Lung (tissue), 12 donors: ENCODE measurements around the gene SUSD5. TPM values are rescaled to one million over a fixed set of nuclear protein-coding genes. Genes with fewer than 3 reads are reported as not detected.
"Not testable (repeated sequence)": the region's sequence is repeated elsewhere in the genome, so short reads cannot be mapped to it uniquely, and the experiment has no call there.

Experiments used
- ATAC-seq: fragments of 200-7000 bp; cut with Tn5 transposase; one replicate; pipeline ENCODE4 v1.9.1; 2020; ENCODE audit warnings: moderate number of reproducible peaks; ENCODE audit not compliant: insufficient read depth, low FRiP score
- DNase-seq, 3 donors: peaks; one replicate each; pipeline ENCODE4 v3.0.0-alpha.2; 2013 to 2017
- H3K27ac ChIP-seq, 2 donors: one replicate each; pipeline ENCODE4 v1.5.1; 2013; ENCODE audit warnings: mild to moderate bottlenecking in 2 of 2, moderate library complexity in 2 of 2, control low read depth in 1 of 2, inconsistent platforms in 1 of 2, low read depth in 1 of 2, low read length in 1 of 2
- H3K27me3 ChIP-seq, 3 donors: one replicate each; pipeline ENCODE4 v1.5.1; 2013; ENCODE audit warnings: low read length in 2 of 3; ENCODE audit not compliant: control insufficient read depth in 3 of 3, insufficient read depth in 3 of 3
- H3K36me3 ChIP-seq, 4 donors: one replicate each; pipeline ENCODE4 v1.5.1; 2013; ENCODE audit warnings: low read length in 4 of 4, mild to moderate bottlenecking in 1 of 4, moderate library complexity in 1 of 4; ENCODE audit not compliant: control insufficient read depth in 4 of 4, insufficient read depth in 4 of 4
- H3K4me1 ChIP-seq, 5 donors: one replicate each; pipeline ENCODE4 v1.5.1; 2013; ENCODE audit warnings: low read length in 5 of 5, mild to moderate bottlenecking in 2 of 5, moderate library complexity in 1 of 5; ENCODE audit not compliant: control insufficient read depth in 5 of 5, insufficient read depth in 5 of 5
- H3K4me3 ChIP-seq: one replicate; pipeline ENCODE4 v1.5.1; 2013; ENCODE audit warnings: mild to moderate bottlenecking, control low read depth, moderate library complexity
- H3K9ac ChIP-seq, 2 donors: one replicate each; pipeline ENCODE4 v1.5.1; 2013; ENCODE audit warnings: low read length in 2 of 2, control low read depth in 1 of 2; ENCODE audit not compliant: insufficient read depth in 1 of 2
- H3K9me3 ChIP-seq, 4 donors: one replicate each; pipeline ENCODE4 v1.5.1; 2013; ENCODE audit warnings: low read length in 3 of 4, mild to moderate bottlenecking in 1 of 4, moderate library complexity in 1 of 4; ENCODE audit not compliant: control insufficient read depth in 4 of 4, insufficient read depth in 3 of 4
- CTCF ChIP-seq: IDR thresholded peaks from 2 replicates; pipeline ENCODE4 v1.5.1; 2012; ENCODE audit warnings: mild to moderate bottlenecking; ENCODE audit errors: control extremely low read depth, extremely low read depth
- WGBS, 2 donors: extraction: QIAGEN DNeasy Blood & Tissue Kit; methylation state at CpG; one replicate each; pipeline ENCODE4 v1.1.7; 2013; 5-methylcytosine and 5-hydroxymethylcytosine counted together
- polyA plus RNA-seq, 2 donors: library from polyadenylated mRNA; stranded (reverse); fragments of 200-250 nt; gene quantifications; one replicate each; pipeline ENCODE4 v1.2.1, GENCODE V29; 2013
- total RNA-seq, 2 donors: library from RNA; depleted of rRNA in 1 of 2; stranded (reverse); fragments of >200 nt in 1 of 2; gene quantifications; one replicate each; pipeline ENCODE4 v1.2.1, GENCODE V29; 2014 to 2021
- donor health status: control.
- donor health status: control.
- donor health status: Bipolar disorder and iron deficiency.
- donor health status: healthy.
- donor health status: DM: yes; HTN: yes; CAD: no.

SUSD5 gene
- total and polyA plus RNA-seq, 4 donors: 0.17 to 2.9 (median 1.0) TPM

GRCh38 chr3:33114622-33115023 is 104.0 kb downstream of the SUSD5 start:
- Histone ChIP-seq H3K27me3 (no peaks in the 10 kb centered on the region), H3K9me3 (no peaks in the 10 kb centered on the region), H3K9ac (no peak overlapping the region), H3K4me3 (peak overlapping the region; percentile 83), H3K27ac (peak overlapping the region; percentile 86 to 96), H3K36me3 (peaks cover 0 to 3% (median 0%) of the 10 kb centered on the region in 4 donors), H3K4me1 (peaks cover 0 to 22% (median 0%) of the 10 kb centered on the region in 5 donors)
- 46% methylated on average over 14 of the region's 14 CpGs for WGBS, 2 donors
- no peak for TF ChIP-seq CTCF
- ATAC-seq: no peak
- no peak for DNase-seq

- Histone ChIP-seq H3K4me3 (peak within 1 kb of the TSS; percentile 83), H3K9ac (peak within 1 kb of the TSS; percentile 82), H3K9me3 (no peaks in the 10 kb centered on the region), H3K27ac (peak within 1 kb of the TSS; percentile 86 to 96), H3K4me1 (peaks cover 0 to 22% (median 0%) of the 10 kb centered on the region in 5 donors), H3K36me3 (peaks cover 0 to 3% (median 0%) of the 10 kb centered on the region in 4 donors), H3K27me3 (no peaks in the 10 kb centered on the region)
- 0% methylated on average over 85 to 98 of the region's 98 CpGs for WGBS, 2 donors
- peak; percentile 95 to 98 (median 98) for DNase-seq
- peak; percentile 90 for ATAC-seq
- no peak for TF ChIP-seq CTCF
Observed at GRCh38 chr3:33113772-33114621, 104.6 kb downstream of the SUSD5 start, which contains the start of gene CRTAP. Gene CRTAP, plus strand, starts transcription at chr3:33114014. Its CDS starts 64 bp downstream, at chr3:33114078.

GRCh38 chr3:33111581-33111980 is 107.0 kb downstream of the SUSD5 start:
- Histone ChIP-seq H3K4me3 (no peak overlapping the region), H3K27me3 (no peaks in the 10 kb centered on the region), H3K9me3 (no peaks in the 10 kb centered on the region), H3K4me1 (peaks cover 0 to 22% (median 0%) of the 10 kb centered on the region in 5 donors), H3K36me3 (no peaks in the 10 kb centered on the region), H3K27ac (no peak overlapping the region), H3K9ac (no peak overlapping the region)
- 90 to 91% methylated on average over 8 of the region's 8 CpGs for WGBS, 2 donors
- no peak for ATAC-seq
- DNase-seq: no peak
- TF ChIP-seq CTCF: no peak

GRCh38 chr3:33106854-33107253 is 111.8 kb downstream of the SUSD5 start:
- not testable (repeated sequence) for H3K4me1 ChIP-seq, H3K36me3 ChIP-seq, H3K4me3 ChIP-seq, H3K27ac ChIP-seq, H3K9me3 ChIP-seq, DNase-seq, H3K9ac ChIP-seq, H3K27me3 ChIP-seq, ATAC-seq
- 84 to 92% methylated on average over 2 of the region's 2 CpGs for WGBS, 2 donors
